Natural killer cell (primary cell): ENCODE data around the gene CORO6. TPM values are rescaled to one million over a fixed set of nuclear protein-coding genes. Genes with fewer than 3 reads are reported as not detected.

Experiments
- ATAC-seq, 3 donors: fragments of 150-1000 bp in 2 of 3; fragments of 200-7000 bp in 1 of 3; cut with Tn5 transposase; 1 replicate in 1 of 3; 2 replicates in 2 of 3; pipeline ENCODE4 v1.10.0; 2021; ENCODE audit warnings: mild to moderate bottlenecking in 2 of 3, moderate library complexity in 2 of 3
- DNase-seq, 2 donors: peaks; one replicate each; pipeline versions ENCODE4 v3.0.0 to v3.0.0-alpha.2; 2013 to 2021; ENCODE audit warnings: mixed read lengths in 1 of 2
- H3K27ac ChIP-seq: one replicate; pipeline ENCODE4 v1.5.1; 2013; ENCODE audit warnings: mild to moderate bottlenecking, low read length
- H3K27me3 ChIP-seq: one replicate; pipeline ENCODE4 v1.6.1; 2013; ENCODE audit warnings: low read length; ENCODE audit not compliant: control insufficient read depth, insufficient read depth
- H3K36me3 ChIP-seq: one replicate; pipeline ENCODE4 v1.6.1; 2013; ENCODE audit warnings: low read length; ENCODE audit not compliant: control insufficient read depth, insufficient read depth
- H3K4me1 ChIP-seq: one replicate; pipeline ENCODE4 v1.6.1; 2013; ENCODE audit warnings: low read length; ENCODE audit not compliant: control insufficient read depth, insufficient read depth
- H3K4me3 ChIP-seq: one replicate; pipeline ENCODE4 v1.5.1; 2013; ENCODE audit warnings: low read length
- H3K9me3 ChIP-seq: one replicate; pipeline ENCODE4 v1.6.1; 2013; ENCODE audit warnings: low read length; ENCODE audit not compliant: control insufficient read depth, insufficient read depth
- H3K27ac Mint-ChIP-seq, 2 donors: one replicate each; pipeline ENCODE4 v1.8.0; 2022; ENCODE audit warnings: mild to moderate bottlenecking in 2 of 2, mixed read lengths in 2 of 2, moderate library complexity in 1 of 2
- H3K27me3 Mint-ChIP-seq, 2 donors: one replicate each; pipeline ENCODE4 v1.8.0; 2022; ENCODE audit warnings: low read depth in 2 of 2, mixed read lengths in 2 of 2
- H3K36me3 Mint-ChIP-seq: one replicate; pipeline ENCODE4 v1.8.0; 2022; ENCODE audit warnings: mixed read lengths
- H3K4me1 Mint-ChIP-seq, 2 donors: one replicate each; pipeline ENCODE4 v1.8.0; 2022; ENCODE audit warnings: mixed read lengths in 2 of 2
- H3K4me3 Mint-ChIP-seq: one replicate; pipeline ENCODE4 v1.8.0; 2022; ENCODE audit warnings: mild to moderate bottlenecking, moderate library complexity, mixed read lengths
- H3K9me3 Mint-ChIP-seq, 2 donors: one replicate each; pipeline ENCODE4 v1.8.0; 2022; ENCODE audit warnings: mixed read lengths in 2 of 2
- WGBS: methylation state at CpG from one replicate; pipeline ENCODE4 v1.1.7; 2013; ENCODE audit warnings: missing lambda C conversion rate; ENCODE audit not compliant: insufficient coverage; 5-methylcytosine and 5-hydroxymethylcytosine counted together
- intact Hi-C: fragments of 100-400 bp; cut with micrococcal nuclease; formaldehyde crosslinking; loops from one replicate; pipeline ENCODE4 v1.14.2; 2022
- total RNA-seq, 4 donors: library from RNA; stranded (reverse); fragments of 120-200 nt in 1 of 4; gene quantifications; one replicate each; pipeline versions ENCODE4 v1.2.3 to v1.2.4, GENCODE V29; 2013 to 2022
- TF ChIP-seq, protein P1 (sequence below): fragments of 200-600 bp; IDR thresholded peaks from one replicate; pipeline ENCODE4 v1.8.0; 2022; ENCODE audit warnings: antibody characterized with exemption

CORO6 gene
- total RNA-seq, 3 donors from 2014 or later (not counting 1 experiment from before 2014, with no cell fraction given): 2.4 to 18.7 (median 3.9) TPM

DNA sequence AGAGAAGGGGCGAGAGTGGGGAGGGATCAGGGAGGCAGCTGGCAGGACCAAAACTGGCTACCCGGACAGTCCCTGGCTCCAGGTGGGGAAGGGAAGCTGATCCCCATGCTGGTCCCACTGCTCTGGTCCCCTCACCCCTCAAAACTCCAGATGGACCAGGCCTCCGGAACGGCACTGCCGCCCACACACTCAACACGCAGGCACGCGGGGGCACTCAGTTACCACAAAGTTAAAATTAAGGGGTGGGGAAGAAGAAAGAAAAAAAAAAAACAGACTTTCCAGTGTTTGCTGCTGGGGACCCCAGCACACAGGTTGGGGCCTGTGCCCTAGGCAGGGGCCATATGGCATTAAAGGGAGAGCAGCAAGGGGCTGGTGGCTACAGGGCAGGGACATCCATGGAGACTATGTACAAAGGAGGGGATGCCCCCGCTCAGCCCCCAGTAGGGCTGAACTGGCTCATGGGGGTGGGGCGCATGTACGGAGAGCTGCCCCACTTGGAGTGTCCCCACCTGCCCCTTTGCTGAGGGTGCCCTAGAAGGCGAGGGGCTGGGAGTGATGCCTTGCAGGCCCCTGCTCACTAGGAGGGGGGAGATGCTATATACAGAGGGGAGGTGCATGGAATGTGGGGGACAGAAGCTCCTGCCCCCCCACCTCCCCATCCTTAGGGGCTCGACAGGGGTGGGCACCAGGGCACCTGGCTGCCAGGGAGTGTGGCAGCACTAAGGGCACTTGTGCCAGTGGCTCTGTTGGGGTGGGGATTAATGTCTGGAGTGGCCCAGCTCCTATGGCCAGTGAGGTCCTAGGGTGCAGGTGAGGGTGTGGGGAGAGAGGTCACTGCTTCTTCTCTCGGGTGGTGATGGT, 48.6 kb downstream of the CORO6 start:
- 94% methylated on average over 8 of the region's 14 CpGs for WGBS
- H3K27ac Mint-ChIP-seq: peak overlapping the region; percentile 48

DNA sequence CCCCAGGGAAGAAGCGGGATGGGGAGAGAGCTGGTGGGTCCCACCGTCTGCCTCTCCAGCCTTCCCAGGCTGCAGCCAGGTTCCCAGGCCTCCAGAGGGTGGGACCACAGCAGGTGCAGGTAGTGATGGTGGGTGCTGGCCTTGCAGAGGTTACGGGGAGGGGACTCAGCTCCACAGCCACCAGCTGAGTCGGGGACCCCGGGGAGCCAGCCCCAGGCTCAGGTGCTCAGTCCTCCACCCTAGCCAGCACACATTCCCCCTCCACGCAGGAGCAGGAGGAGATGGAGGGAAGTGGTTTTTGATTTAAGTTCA, 49.2 kb downstream of the CORO6 start:
- no peaks in the 10 kb centered on the region for H3K9me3 Mint-ChIP-seq
- H3K4me3 Mint-ChIP-seq: no peak overlapping the region
- no peak overlapping the region for H3K27ac ChIP-seq
- intact Hi-C loops: no loop called here
- H3K4me1 Mint-ChIP-seq: peaks cover 11 to 19% of the 10 kb centered on the region in 2 donors
- no peaks in the 10 kb centered on the region for H3K9me3 ChIP-seq
- H3K4me1 ChIP-seq: peaks cover 21% of the 10 kb centered on the region
- TF ChIP-seq, protein P1, sequence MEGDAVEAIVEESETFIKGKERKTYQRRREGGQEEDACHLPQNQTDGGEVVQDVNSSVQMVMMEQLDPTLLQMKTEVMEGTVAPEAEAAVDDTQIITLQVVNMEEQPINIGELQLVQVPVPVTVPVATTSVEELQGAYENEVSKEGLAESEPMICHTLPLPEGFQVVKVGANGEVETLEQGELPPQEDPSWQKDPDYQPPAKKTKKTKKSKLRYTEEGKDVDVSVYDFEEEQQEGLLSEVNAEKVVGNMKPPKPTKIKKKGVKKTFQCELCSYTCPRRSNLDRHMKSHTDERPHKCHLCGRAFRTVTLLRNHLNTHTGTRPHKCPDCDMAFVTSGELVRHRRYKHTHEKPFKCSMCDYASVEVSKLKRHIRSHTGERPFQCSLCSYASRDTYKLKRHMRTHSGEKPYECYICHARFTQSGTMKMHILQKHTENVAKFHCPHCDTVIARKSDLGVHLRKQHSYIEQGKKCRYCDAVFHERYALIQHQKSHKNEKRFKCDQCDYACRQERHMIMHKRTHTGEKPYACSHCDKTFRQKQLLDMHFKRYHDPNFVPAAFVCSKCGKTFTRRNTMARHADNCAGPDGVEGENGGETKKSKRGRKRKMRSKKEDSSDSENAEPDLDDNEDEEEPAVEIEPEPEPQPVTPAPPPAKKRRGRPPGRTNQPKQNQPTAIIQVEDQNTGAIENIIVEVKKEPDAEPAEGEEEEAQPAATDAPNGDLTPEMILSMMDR: no peak
- no peak overlapping the region for H3K4me3 ChIP-seq
- 95% methylated on average over 2 of the region's 6 CpGs for WGBS
- DNase-seq (no peak), ATAC-seq (no peak)
- peak overlapping the region; percentile 48 for H3K27ac Mint-ChIP-seq
- no peaks in the 10 kb centered on the region for H3K36me3 Mint-ChIP-seq
- peaks cover 45% of the 10 kb centered on the region for H3K36me3 ChIP-seq
- no peaks in the 10 kb centered on the region for H3K27me3 Mint-ChIP-seq
- H3K27me3 ChIP-seq: no peaks in the 10 kb centered on the region

More for the DNA sequence above, 48.6 kb downstream of the CORO6 start:
- Mint-ChIP-seq H3K27me3 (no peaks in the 10 kb centered on the region), H3K4me3 (no peak overlapping the region), H3K4me1 (peaks cover 10 to 15% of the 10 kb centered on the region in 2 donors), H3K9me3 (no peaks in the 10 kb centered on the region), H3K36me3 (no peaks in the 10 kb centered on the region)
- Histone ChIP-seq H3K36me3 (peaks cover 50% of the 10 kb centered on the region), H3K4me3 (no peak overlapping the region), H3K27ac (no peak overlapping the region), H3K4me1 (peaks cover 16% of the 10 kb centered on the region), H3K27me3 (no peaks in the 10 kb centered on the region), H3K9me3 (no peaks in the 10 kb centered on the region)
- ATAC-seq (no peak), DNase-seq (no peak)
- intact Hi-C loops: no loop called here
- TF ChIP-seq, protein P1: no peak

DNA sequence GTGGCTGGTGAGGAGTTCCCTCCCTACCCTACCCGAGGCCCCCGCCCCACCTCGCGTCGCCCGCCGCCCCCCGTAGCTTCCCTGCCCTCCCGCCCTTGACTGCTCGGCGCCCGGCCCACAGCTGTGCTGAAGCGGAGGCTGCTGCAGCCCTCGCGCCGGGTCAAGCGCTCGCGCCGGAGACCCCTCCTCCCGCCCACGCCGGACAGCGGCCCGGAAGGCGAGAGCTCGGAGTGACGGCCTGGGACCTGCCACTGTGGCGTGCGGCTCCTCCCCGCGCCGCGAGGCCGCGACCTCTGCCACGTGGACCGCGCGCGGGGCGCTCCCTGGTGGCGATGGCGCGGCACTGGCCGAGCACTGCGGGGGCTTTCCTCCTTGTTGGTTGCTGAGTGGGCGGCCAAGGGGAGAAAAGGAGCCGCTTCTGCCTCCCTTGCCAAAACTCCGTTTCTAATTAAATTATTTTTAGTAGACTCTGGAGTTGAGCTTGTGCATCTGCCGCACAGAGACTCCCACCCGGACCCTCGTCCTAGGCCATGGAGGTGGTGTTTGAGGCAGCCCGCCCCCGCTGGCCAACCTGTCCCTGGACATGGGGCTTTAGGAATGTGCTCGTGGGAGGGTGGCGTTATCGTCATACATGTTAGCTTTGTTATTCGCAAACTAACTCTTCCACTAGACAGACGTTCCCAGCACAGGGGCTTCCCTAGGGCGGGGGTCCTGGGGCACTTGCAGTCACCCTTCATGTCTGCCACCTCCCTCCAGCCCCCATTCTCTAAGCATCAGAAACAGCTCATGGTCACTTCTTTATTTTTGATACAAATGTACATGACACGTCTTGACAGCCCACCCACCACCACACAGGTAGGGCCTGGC, 49.8 kb downstream of the CORO6 start:
- no peaks in the 10 kb centered on the region for H3K27me3 ChIP-seq
- Mint-ChIP-seq H3K9me3 (no peaks in the 10 kb centered on the region), H3K4me1 (peaks cover 17 to 24% of the 10 kb centered on the region in 2 donors), H3K36me3 (no peaks in the 10 kb centered on the region), H3K27ac (peak overlapping the region; percentile 48), H3K27me3 (no peaks in the 10 kb centered on the region), H3K4me3 (peak overlapping the region; percentile 59)
- 50% methylated on average over 62 of the region's 62 CpGs for WGBS
- peak; percentile 63 to 82 for DNase-seq
- no peaks in the 10 kb centered on the region for H3K9me3 ChIP-seq
- peaks cover 39% of the 10 kb centered on the region for H3K36me3 ChIP-seq
- no peak overlapping the region for H3K4me3 ChIP-seq
- intact Hi-C loops: no loop called here
- H3K27ac ChIP-seq: no peak overlapping the region
- H3K4me1 ChIP-seq: peaks cover 25% of the 10 kb centered on the region
- TF ChIP-seq, protein P1: peak; percentile 54
- peak; percentile 59 to 72 (median 69) for ATAC-seq
